ENCODE measurements around the gene PIEZO1.

GRCh38 chr16:88773812-88774291 lies 11.2 kb downstream of the PIEZO1 start:
- TF ChIP-seq CTCF (IDR thresholded peaks at IDR 0.05) = no peak
- no peak for TF ChIP-seq HDAC2 (IDR thresholded peaks at IDR 0.05)
- TF ChIP-seq ZFP36 (IDR thresholded peaks at IDR 0.05; ENCODE audit: borderline replicate concordance, partially characterized antibody) = no peak
- TF ChIP-seq REST (IDR thresholded peaks at IDR 0.05) = no peak
- TF ChIP-seq MAX (IDR thresholded peaks at IDR 0.05) = no peak
- TF ChIP-seq GATA3 (IDR thresholded peaks at IDR 0.05; ENCODE audit: borderline replicate concordance) = no peak
- TF ChIP-seq JUNB (IDR thresholded peaks at IDR 0.05) = no peak
- no peak for TF ChIP-seq EP300 (IDR thresholded peaks at IDR 0.05)
- no peak for TF ChIP-seq CBX2 (IDR thresholded peaks at IDR 0.05; ENCODE audit: borderline replicate concordance, low read depth)
- TF ChIP-seq CEBPB (IDR thresholded peaks at IDR 0.05) = no peak
- no peak for TF ChIP-seq SMC3 (IDR thresholded peaks at IDR 0.05)
- no peak for TF ChIP-seq POLR2A (IDR thresholded peaks at IDR 0.05; ENCODE audit: low read length)
- no peak for TF ChIP-seq TP53 (CRISPR knock-in tag; IDR thresholded peaks at IDR 0.05)
- no peak for TF ChIP-seq MAFK (IDR thresholded peaks at IDR 0.05; ENCODE audit: partially characterized antibody)
